Gastroesophageal sphincter (tissue), 3 donors: Measurements from ENCODE around the gene PSMG1.
"Not testable (repeated sequence)": the region's sequence is repeated elsewhere in the genome, so short reads cannot be mapped to it uniquely, and the experiment has no call there.

Source experiments
- CTCF ChIP-seq, 4 experiments: fragments of 200-600 bp in 2 of 4; fragments of 450-650 bp in 2 of 4; sonication (generic) in 1 of 4; IDR thresholded peaks; one replicate each; pipeline ENCODE4 v1.5.1; 2017 to 2019; ENCODE audit warnings: antibody characterized with exemption in 4 of 4, mild to moderate bottlenecking in 2 of 4, moderate library complexity in 2 of 4
- POLR2A ChIP-seq, 2 donors: fragments of 450-650 bp; IDR thresholded peaks; one replicate each; pipeline ENCODE4 v1.6.1; 2017; ENCODE audit warnings: antibody characterized with exemption in 2 of 2, mild to moderate bottlenecking in 2 of 2, moderate library complexity in 1 of 2
- POLR2AphosphoS5 ChIP-seq: sonication (generic); formaldehyde crosslinking; IDR thresholded peaks from one replicate; pipeline ENCODE4 v1.6.1; 2017; ENCODE audit warnings: antibody characterized with exemption

DNA sequence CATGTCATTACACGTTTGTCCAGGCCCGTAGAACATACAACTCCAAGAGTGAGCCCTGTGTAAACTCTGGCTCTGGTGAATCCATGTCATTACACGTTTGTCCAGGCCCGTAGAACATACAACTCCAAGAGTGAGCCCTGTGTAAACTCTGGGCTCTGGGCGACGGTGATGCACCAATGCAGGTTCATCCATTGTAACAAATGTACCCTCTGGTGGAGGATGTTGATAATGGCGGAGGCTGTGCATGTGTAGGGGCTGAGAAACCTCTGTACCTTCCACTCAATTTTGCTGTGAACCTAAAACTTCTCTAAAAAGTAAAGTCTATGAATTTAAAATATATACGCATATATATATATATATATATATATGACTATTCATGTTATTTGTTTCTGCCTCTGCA, 47.1 kb downstream of the PSMG1 start:
- peak in 3 of 4 experiments; percentile 26 to 36 (median 30) for TF ChIP-seq CTCF (IDR thresholded peaks at IDR 0.05)
- not testable (repeated sequence) for TF ChIP-seq POLR2A (IDR thresholded peaks at IDR 0.05); POLR2AphosphoS5
